ENCODE data around the gene HSPA1B.

HSPA1B gene

DNA sequence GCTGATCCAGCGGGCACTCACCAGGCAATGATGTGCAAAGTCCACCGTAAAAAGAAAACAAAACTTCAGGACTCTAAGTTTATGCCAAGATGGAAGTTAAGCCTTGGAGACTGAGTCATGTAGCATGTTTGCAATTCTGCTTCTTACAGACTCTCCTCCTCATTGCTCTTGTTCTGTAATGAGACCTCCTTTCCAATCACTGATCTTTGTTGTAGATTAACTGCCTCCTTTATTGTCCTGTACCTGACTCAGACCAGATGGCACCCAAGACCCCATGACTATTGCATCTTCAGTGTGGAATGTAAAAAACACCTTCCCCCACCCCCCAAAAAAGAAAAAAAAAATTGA is 23.9 kb downstream of the HSPA1B start:
- TF ChIP-seq TEAD4 (IDR thresholded peaks at IDR 0.05) (no peak), EP300 (IDR thresholded peaks at IDR 0.05; ENCODE audit: borderline replicate concordance) (no peak), RAD21 (IDR thresholded peaks at IDR 0.05; ENCODE audit: low read depth) (no peak), EGR1 (IDR thresholded peaks at IDR 0.05) (no peak), MAX (IDR thresholded peaks at IDR 0.05) (no peak), NFIC (IDR thresholded peaks at IDR 0.05) (no peak), USF1 (IDR thresholded peaks at IDR 0.05) (no peak), YY1 (IDR thresholded peaks at IDR 0.05; ENCODE audit: low read depth) (no peak), FOXM1 (IDR thresholded peaks at IDR 0.05; ENCODE audit: borderline replicate concordance, low read depth) (no peak), TAF1 (IDR thresholded peaks at IDR 0.05; ENCODE audit: low read depth) (no peak), ZBTB7A (IDR thresholded peaks at IDR 0.05; ENCODE audit: low read depth) (no peak), TCF12 (IDR thresholded peaks at IDR 0.05; ENCODE audit: low read depth) (no peak), CREB1 (IDR thresholded peaks at IDR 0.05; ENCODE audit: low read depth) (no peak), CEBPB (IDR thresholded peaks at IDR 0.05) (no peak)
- TF ChIP-seq, protein P1, sequence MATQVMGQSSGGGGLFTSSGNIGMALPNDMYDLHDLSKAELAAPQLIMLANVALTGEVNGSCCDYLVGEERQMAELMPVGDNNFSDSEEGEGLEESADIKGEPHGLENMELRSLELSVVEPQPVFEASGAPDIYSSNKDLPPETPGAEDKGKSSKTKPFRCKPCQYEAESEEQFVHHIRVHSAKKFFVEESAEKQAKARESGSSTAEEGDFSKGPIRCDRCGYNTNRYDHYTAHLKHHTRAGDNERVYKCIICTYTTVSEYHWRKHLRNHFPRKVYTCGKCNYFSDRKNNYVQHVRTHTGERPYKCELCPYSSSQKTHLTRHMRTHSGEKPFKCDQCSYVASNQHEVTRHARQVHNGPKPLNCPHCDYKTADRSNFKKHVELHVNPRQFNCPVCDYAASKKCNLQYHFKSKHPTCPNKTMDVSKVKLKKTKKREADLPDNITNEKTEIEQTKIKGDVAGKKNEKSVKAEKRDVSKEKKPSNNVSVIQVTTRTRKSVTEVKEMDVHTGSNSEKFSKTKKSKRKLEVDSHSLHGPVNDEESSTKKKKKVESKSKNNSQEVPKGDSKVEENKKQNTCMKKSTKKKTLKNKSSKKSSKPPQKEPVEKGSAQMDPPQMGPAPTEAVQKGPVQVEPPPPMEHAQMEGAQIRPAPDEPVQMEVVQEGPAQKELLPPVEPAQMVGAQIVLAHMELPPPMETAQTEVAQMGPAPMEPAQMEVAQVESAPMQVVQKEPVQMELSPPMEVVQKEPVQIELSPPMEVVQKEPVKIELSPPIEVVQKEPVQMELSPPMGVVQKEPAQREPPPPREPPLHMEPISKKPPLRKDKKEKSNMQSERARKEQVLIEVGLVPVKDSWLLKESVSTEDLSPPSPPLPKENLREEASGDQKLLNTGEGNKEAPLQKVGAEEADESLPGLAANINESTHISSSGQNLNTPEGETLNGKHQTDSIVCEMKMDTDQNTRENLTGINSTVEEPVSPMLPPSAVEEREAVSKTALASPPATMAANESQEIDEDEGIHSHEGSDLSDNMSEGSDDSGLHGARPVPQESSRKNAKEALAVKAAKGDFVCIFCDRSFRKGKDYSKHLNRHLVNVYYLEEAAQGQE (IDR thresholded peaks at IDR 0.05; ENCODE audit: low read depth) = no peak

DNA sequence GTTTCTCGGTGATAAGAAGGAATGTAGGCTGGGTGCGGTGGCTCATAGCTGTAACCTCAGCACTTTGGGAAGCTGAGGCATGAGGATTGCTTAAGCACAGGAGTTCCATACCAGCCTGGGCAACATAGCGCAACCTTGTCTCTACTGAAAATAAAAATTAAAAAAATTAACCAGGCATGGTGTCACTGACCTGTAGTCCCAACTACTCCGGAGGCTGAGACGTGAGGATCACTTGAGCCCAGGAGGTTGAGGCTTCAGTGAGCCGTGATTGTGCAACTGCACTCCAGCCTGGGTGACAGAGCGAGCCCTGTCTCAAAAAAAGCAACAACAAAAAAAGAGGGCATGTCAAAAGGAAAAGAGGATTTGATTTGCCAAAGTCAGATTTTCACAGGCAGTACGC is 31.2 kb downstream of the HSPA1B start:
- no peak for TF ChIP-seq FOXM1 (IDR thresholded peaks at IDR 0.05; ENCODE audit: borderline replicate concordance, low read depth)
- TF ChIP-seq ZBTB7A (IDR thresholded peaks at IDR 0.05; ENCODE audit: low read depth) = no peak
- no peak for TF ChIP-seq TEAD4 (IDR thresholded peaks at IDR 0.05)
- TF ChIP-seq MAX (IDR thresholded peaks at IDR 0.05) = no peak
- no peak for TF ChIP-seq EGR1 (IDR thresholded peaks at IDR 0.05)
- TF ChIP-seq CEBPB (IDR thresholded peaks at IDR 0.05) = no peak
- no peak for TF ChIP-seq RAD21 (IDR thresholded peaks at IDR 0.05; ENCODE audit: low read depth)
- no peak for TF ChIP-seq TCF12 (IDR thresholded peaks at IDR 0.05; ENCODE audit: low read depth)
- no peak for TF ChIP-seq CREB1 (IDR thresholded peaks at IDR 0.05; ENCODE audit: low read depth)
- no peak for TF ChIP-seq TAF1 (IDR thresholded peaks at IDR 0.05; ENCODE audit: low read depth)
- TF ChIP-seq NFIC (IDR thresholded peaks at IDR 0.05) = no peak
- TF ChIP-seq USF1 (IDR thresholded peaks at IDR 0.05) = no peak
- no peak for TF ChIP-seq EP300 (IDR thresholded peaks at IDR 0.05; ENCODE audit: borderline replicate concordance)
- TF ChIP-seq YY1 (IDR thresholded peaks at IDR 0.05; ENCODE audit: low read depth) = no peak
- TF ChIP-seq, protein P1 (IDR thresholded peaks at IDR 0.05; ENCODE audit: low read depth) = no peak

DNA sequence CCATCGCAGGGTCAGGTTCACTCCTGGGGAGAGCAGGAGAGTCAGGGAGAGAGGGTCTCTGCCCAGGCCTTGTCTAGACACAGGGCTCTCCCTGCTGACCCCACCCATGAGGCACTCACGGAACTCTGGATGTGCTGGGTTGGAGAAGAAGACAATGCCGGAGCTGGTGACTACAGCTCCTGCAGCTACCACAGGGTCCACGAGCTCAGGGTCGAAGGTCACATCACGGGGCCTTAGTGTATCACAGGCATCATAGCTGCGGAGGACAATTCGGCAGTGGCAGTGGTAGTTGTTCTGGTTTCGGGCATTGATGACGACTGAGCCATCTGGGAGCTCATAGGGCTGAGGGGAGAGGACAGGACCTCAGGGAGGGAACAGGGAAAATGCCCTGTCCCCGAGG is 32.4 kb downstream of the HSPA1B start:
- TF ChIP-seq EGR1 (IDR thresholded peaks at IDR 0.05) = no peak
- no peak for TF ChIP-seq EP300 (IDR thresholded peaks at IDR 0.05; ENCODE audit: borderline replicate concordance)

- TF ChIP-seq ZBTB7A (IDR thresholded peaks at IDR 0.05; ENCODE audit: low read depth) = no peak
- TF ChIP-seq EGR1 (IDR thresholded peaks at IDR 0.05) = no peak
- TF ChIP-seq EP300 (IDR thresholded peaks at IDR 0.05; ENCODE audit: borderline replicate concordance) = no peak
- TF ChIP-seq TEAD4 (IDR thresholded peaks at IDR 0.05) = no peak
- TF ChIP-seq, protein P1 (IDR thresholded peaks at IDR 0.05; ENCODE audit: low read depth) = no peak
- no peak for TF ChIP-seq YY1 (IDR thresholded peaks at IDR 0.05; ENCODE audit: low read depth)
- no peak for TF ChIP-seq CREB1 (IDR thresholded peaks at IDR 0.05; ENCODE audit: low read depth)
- TF ChIP-seq TCF12 (IDR thresholded peaks at IDR 0.05; ENCODE audit: low read depth) = no peak
- no peak for TF ChIP-seq TAF1 (IDR thresholded peaks at IDR 0.05; ENCODE audit: low read depth)
- TF ChIP-seq USF1 (IDR thresholded peaks at IDR 0.05) = no peak
- no peak for TF ChIP-seq RAD21 (IDR thresholded peaks at IDR 0.05; ENCODE audit: low read depth)
- no peak for TF ChIP-seq FOXM1 (IDR thresholded peaks at IDR 0.05; ENCODE audit: borderline replicate concordance, low read depth)
- no peak for TF ChIP-seq MAX (IDR thresholded peaks at IDR 0.05)
- TF ChIP-seq CEBPB (IDR thresholded peaks at IDR 0.05) = no peak
- TF ChIP-seq NFIC (IDR thresholded peaks at IDR 0.05) = no peak
These were observed 32.8 kb downstream of the HSPA1B start for GRCh38 chr6:31860349-31860748.

Data from Ishikawa (cell line).